GM23248 (cell line): ENCODE results near the gene NSD2. TPM values are rescaled to one million over a fixed set of nuclear protein-coding genes. Genes with fewer than 3 reads are reported as not detected.
A peak's percentile ranks its signal among the peaks of the same experiment; 100 is the strongest.

Experiments
- DNase-seq: peaks from one replicate; pipeline ENCODE4 v3.0.0-alpha.2; 2015
- H2AFZ ChIP-seq: fragments of 200-600 bp; sonication (generic); 2 replicates; pipeline ENCODE4 v1.6.1; 2016; ENCODE audit warnings: antibody characterized with exemption
- H3F3A ChIP-seq: fragments of 200-600 bp; sonication (generic); 2 replicates; pipeline ENCODE4 v1.6.1; 2016; ENCODE audit warnings: mild to moderate bottlenecking, antibody characterized with exemption, mixed run types; ENCODE audit not compliant: insufficient read depth
- H3K27ac ChIP-seq: fragments of 200-600 bp; sonication (generic); 2 replicates; pipeline ENCODE4 v1.5.1; 2016; ENCODE audit warnings: mild to moderate bottlenecking
- H3K27me3 ChIP-seq: fragments of 200-600 bp; sonication (generic); replicated peaks from 2 replicates; pipeline ENCODE4 v1.6.1; 2016; ENCODE audit warnings: mild to moderate bottlenecking; ENCODE audit not compliant: insufficient read depth
- H3K36me3 ChIP-seq: fragments of 200-600 bp; sonication (generic); 2 replicates; pipeline ENCODE4 v1.6.1; 2016; ENCODE audit warnings: low read depth, mild to moderate bottlenecking
- H3K4me1 ChIP-seq: fragments of 200-600 bp; sonication (generic); 2 replicates; pipeline ENCODE4 v1.6.1; 2016; ENCODE audit warnings: mild to moderate bottlenecking; ENCODE audit not compliant: insufficient read depth
- H3K4me2 ChIP-seq: fragments of 200-600 bp; sonication (generic); one replicate; pipeline ENCODE4 v1.6.1; 2016; ENCODE audit warnings: mild to moderate bottlenecking; ENCODE audit not compliant: unreplicated experiment
- H3K4me3 ChIP-seq: fragments of 200-600 bp; sonication (generic); 2 replicates; pipeline ENCODE4 v1.5.1; 2016; ENCODE audit warnings: mild to moderate bottlenecking
- H3K79me2 ChIP-seq: fragments of 200-600 bp; sonication (generic); 2 replicates; pipeline ENCODE4 v1.6.1; 2016; ENCODE audit warnings: mild to moderate bottlenecking; ENCODE audit not compliant: insufficient read depth
- H3K9ac ChIP-seq: fragments of 200-600 bp; sonication (generic); 2 replicates; pipeline ENCODE4 v1.6.1; 2016; ENCODE audit warnings: mild to moderate bottlenecking
- H3K9me2 ChIP-seq: fragments of 200-600 bp; sonication (generic); 2 replicates; pipeline ENCODE4 v1.6.1; 2016; ENCODE audit warnings: mixed run types, mild to moderate bottlenecking, moderate library complexity; ENCODE audit not compliant: insufficient read depth
- H3K9me3 ChIP-seq: fragments of 200-600 bp; sonication (generic); one replicate; pipeline ENCODE4 v1.6.1; 2017; ENCODE audit warnings: low read depth
- H4K20me1 ChIP-seq: fragments of 200-600 bp; sonication (generic); 2 replicates; pipeline ENCODE4 v1.6.0; 2016; ENCODE audit not compliant: insufficient read depth
- EZH2 ChIP-seq: fragments of 200-600 bp; sonication (generic); IDR thresholded peaks from 2 replicates; pipeline ENCODE4 v1.6.1; 2018; ENCODE audit warnings: antibody characterized with exemption, mild to moderate bottlenecking; ENCODE audit not compliant: insufficient read depth, poor library complexity, severe bottlenecking
- EZH2phosphoT487 ChIP-seq: fragments of 200-600 bp; sonication (generic); IDR thresholded peaks from 2 replicates; pipeline ENCODE4 v1.6.1; 2018; ENCODE audit warnings: antibody characterized with exemption, moderate library complexity, mild to moderate bottlenecking, low read depth; ENCODE audit not compliant: insufficient read depth
- WGBS, 2 experiments: methylation state at CpG; one replicate each; pipeline ENCODE4 v1.1.6; 2015 to 2017; ENCODE audit warnings: low lambda C conversion rate in 2 of 2, low coverage in 1 of 2; ENCODE audit errors: missing lambda C conversion rate in 2 of 2; 5-methylcytosine and 5-hydroxymethylcytosine counted together
- in situ Hi-C: fragments of 300-500 bp; cut with MboI; formaldehyde crosslinking; loops from 2 replicates; pipeline ENCODE4 v1.15.0; 2020
- polyA plus RNA-seq: library from polyadenylated mRNA; unstranded; fragments of >200 nt; fragmentation: Nextera tagmentation; extraction: Ambion mirVana; gene quantifications from 2 replicates; pipeline ENCODE4 v1.2.1, GENCODE V29; 2016
- total RNA-seq: library from RNA; depleted of rRNA; stranded (reverse); fragments of >200 nt; shearing (Covaris generic); gene quantifications from 2 replicates; pipeline ENCODE4 v1.2.3, GENCODE V29; 2014; rRNA removed

Gene NSD2
- total RNA-seq (32.4 and 41.0 TPM in 2 replicates), polyA plus RNA-seq (19.1 and 20.1 TPM in 2 replicates)

DNA sequence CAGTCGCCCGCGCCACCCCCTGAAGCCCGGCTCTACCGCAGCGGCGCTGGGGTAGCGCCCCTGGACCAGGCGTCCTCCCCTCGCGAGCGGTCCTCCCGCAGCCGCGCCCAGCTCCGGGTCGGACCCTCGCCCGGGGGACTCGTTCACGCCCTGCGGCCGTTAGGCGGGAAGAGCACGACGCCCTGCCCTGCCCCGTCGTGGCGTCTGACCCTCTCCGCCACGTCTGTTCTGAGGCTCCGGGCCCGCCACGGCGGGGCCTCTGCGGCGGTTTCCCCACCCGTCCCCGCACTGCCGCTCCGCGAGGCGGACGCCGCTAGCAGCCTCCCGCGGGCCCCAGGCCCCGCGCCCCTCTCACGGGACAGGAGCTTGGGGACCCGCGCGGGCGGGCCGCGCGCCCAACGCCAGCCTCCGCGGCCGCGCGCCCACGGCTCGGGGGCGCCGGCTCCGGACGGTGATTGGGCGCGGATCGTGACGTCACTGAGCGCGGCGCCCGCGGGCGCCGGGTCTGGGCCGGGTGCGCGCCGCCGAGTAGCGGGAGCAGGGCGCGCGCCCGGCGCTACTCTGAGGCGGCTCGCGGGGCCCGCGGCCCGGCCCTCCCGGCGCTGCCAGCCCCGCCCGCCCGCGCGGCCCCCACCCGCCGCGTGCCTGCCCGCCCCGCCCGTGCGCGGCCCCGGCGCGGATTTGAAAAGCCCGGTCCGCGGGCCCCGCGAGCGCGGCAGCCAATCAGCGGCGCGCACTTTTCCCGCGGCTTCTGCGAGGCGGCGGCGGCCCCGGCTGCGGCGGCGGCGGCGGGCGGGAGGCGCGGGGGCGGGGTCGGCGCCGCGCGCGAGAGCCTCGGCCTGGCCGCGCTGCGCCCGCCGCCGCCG is at the start of gene NSD2:
TSS of gene NSD2 (plus strand) at position 816 of the 866 bp plus-strand sequence. CDS start 29,262 bp downstream, outside the sequence.
- Histone ChIP-seq H2AFZ (peak within 1 kb of the TSS; percentile 81), H4K20me1 (no peaks in the 10 kb centered on the region), H3K27ac (peak within 1 kb of the TSS; percentile 95), H3K4me2 (peak within 1 kb of the TSS; percentile 98), H3K9me3 (no peaks in the 10 kb centered on the region), H3K4me3 (peak within 1 kb of the TSS; percentile 85), H3K79me2 (peaks cover 37% of the 10 kb centered on the region), H3F3A (peaks cover 25% of the 10 kb centered on the region), H3K36me3 (no peaks in the 10 kb centered on the region), H3K9me2 (no peaks in the 10 kb centered on the region), H3K27me3 (no peaks in the 10 kb centered on the region), H3K4me1 (peaks cover 25% of the 10 kb centered on the region), H3K9ac (peak within 1 kb of the TSS; percentile 97)
- TF ChIP-seq EZH2phosphoT487: no peak
- no peak for TF ChIP-seq EZH2
- WGBS, 2 experiments: 0 to 1% methylated on average over 28 to 41 of the region's 155 CpGs
- DNase-seq: peak; percentile 98
- in situ Hi-C loops: no loop called here

- no peaks in the 10 kb centered on the region for H3K9me2 ChIP-seq
- no peaks in the 10 kb centered on the region for H4K20me1 ChIP-seq
- no peak overlapping the region for H2AFZ ChIP-seq
- TF ChIP-seq EZH2phosphoT487: no peak
- TF ChIP-seq EZH2: no peak
- H3K79me2 ChIP-seq: no peaks in the 10 kb centered on the region
- peaks cover 29% of the 10 kb centered on the region for H3K36me3 ChIP-seq
- H3K4me3 ChIP-seq: no peak overlapping the region
- no peak overlapping the region for H3K4me2 ChIP-seq
- H3K9me3 ChIP-seq: no peaks in the 10 kb centered on the region
- no peak overlapping the region for H3K27ac ChIP-seq
- in situ Hi-C loops: no loop called here
- H3K27me3 ChIP-seq: no peaks in the 10 kb centered on the region
- no peak for DNase-seq
- H3K9ac ChIP-seq: no peak overlapping the region
- WGBS, 2 experiments: 95 to 96% methylated on average over 18 of the region's 18 CpGs
- no peaks in the 10 kb centered on the region for H3F3A ChIP-seq
- H3K4me1 ChIP-seq: no peaks in the 10 kb centered on the region
Observed at GRCh38 chr4:1821679-1822567, 49.3 kb upstream of the NSD2 start.

- H3K36me3 ChIP-seq: peaks cover 21% of the 10 kb centered on the region
- H3K4me3 ChIP-seq: no peak overlapping the region
- in situ Hi-C loops: no loop called here
- H3K4me2 ChIP-seq: no peak overlapping the region
- no peak overlapping the region for H2AFZ ChIP-seq
- no peak overlapping the region for H3K27ac ChIP-seq
- TF ChIP-seq EZH2 (no peak), EZH2phosphoT487 (no peak)
- 90 to 94% methylated on average over 32 to 37 of the region's 37 CpGs for WGBS, 2 experiments
- no peaks in the 10 kb centered on the region for H3K4me1 ChIP-seq
- H3K27me3 ChIP-seq: no peaks in the 10 kb centered on the region
- no peak for DNase-seq
- no peaks in the 10 kb centered on the region for H3F3A ChIP-seq
- H3K79me2 ChIP-seq: no peaks in the 10 kb centered on the region
- no peaks in the 10 kb centered on the region for H3K9me3 ChIP-seq
- H4K20me1 ChIP-seq: no peaks in the 10 kb centered on the region
- H3K9me2 ChIP-seq: no peaks in the 10 kb centered on the region
- H3K9ac ChIP-seq: no peak overlapping the region
Observed at GRCh38 chr4:1822568-1823544, 48.3 kb upstream of the NSD2 start.
